ENCODE data around the gene TRIM25.

TRIM25 gene

DNA sequence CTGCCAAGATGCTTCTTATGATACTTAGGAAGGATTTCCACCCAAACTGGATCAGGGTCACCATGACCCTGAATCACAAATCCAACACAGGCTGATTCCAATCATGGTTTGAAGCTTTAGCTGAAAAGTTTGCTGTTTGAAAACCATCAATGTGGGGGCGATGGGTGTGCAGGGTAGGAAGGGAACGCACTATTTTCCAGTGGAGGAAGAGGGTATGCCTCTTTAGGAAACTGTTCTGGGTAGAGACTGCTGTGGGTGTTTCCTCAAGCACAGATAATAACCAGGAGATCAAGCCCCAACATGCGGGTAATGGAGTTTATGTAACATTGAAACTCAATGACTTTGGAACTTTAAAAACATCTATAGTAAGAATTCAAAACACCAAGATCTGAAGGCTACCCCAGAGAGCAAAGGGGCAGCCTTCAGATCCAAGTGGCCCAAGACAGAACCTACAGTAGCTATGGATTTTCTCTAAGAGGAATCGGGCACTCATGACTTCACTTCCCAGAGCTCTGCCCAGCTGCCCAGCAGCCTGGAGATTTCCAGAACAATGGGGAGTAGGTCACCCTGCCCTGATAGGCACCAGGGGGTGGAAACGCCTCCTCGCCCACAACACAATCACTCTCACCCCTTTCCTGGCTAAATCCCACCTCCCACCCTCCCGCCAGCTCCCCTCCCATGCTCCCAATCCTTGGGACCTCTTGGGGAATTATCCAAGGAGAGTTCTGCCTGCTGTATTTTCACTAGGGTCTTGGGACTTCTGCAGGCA, 22.8 kb downstream of the TRIM25 start:
- no peak for DNase-seq (ENCODE audit: low read depth)
- TF ChIP-seq CTCF (IDR thresholded peaks at IDR 0.05; ENCODE audit: control insufficient read depth, extremely low read depth, insufficient read depth): no peak
- H3K4me3 ChIP-seq (ENCODE audit: low read depth, low read length): no peak overlapping the region

GRCh38 chr17:56890390-56890789, 23.5 kb downstream of the TRIM25 start:
- DNase-seq (ENCODE audit: low read depth): no peak
- H3K4me3 ChIP-seq (ENCODE audit: low read depth, low read length): no peak overlapping the region
- no peak for TF ChIP-seq CTCF (IDR thresholded peaks at IDR 0.05; ENCODE audit: control insufficient read depth, extremely low read depth, insufficient read depth)

GRCh38 chr17:56887552-56888467, 26.0 kb downstream of the TRIM25 start:
- no peak for TF ChIP-seq CTCF (IDR thresholded peaks at IDR 0.05; ENCODE audit: control insufficient read depth, extremely low read depth, insufficient read depth)
- DNase-seq (ENCODE audit: low read depth): no peak
- no peak overlapping the region for H3K4me3 ChIP-seq (ENCODE audit: low read depth, low read length)

- no peak for DNase-seq (ENCODE audit: low read depth)
Measured at GRCh38 chr17:56887105-56887504, 26.7 kb downstream of the TRIM25 start.

DNA sequence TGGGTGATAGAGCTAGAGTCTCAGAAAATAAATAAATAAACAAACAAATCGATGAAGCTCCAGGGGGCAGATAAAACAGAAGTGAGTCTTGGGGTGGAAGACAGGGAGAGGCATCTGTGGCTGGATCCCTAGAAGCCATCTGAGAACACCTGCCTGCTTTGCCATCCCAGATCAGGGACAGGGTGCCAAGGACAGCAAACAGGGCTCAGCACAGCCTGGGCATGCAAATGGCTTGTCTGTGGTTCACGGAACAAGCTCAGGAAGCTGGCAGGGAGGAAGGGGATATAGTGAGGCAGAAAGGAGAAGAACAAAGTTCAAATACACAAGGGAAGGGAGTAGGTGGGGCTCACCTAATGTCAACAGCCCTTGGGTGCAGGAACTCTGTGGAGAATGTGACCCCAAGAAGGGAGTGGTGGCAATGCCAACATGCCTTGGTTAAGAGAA, 27.5 kb downstream of the TRIM25 start:
- DNase-seq (ENCODE audit: low read depth): no peak
- no peak for TF ChIP-seq CTCF (IDR thresholded peaks at IDR 0.05; ENCODE audit: control insufficient read depth, extremely low read depth, insufficient read depth)
- H3K4me3 ChIP-seq (ENCODE audit: low read depth, low read length): no peak overlapping the region

More at GRCh38 chr17:56887105-56887504, 26.7 kb downstream of the TRIM25 start:
- no peak overlapping the region for H3K4me3 ChIP-seq (ENCODE audit: low read depth, low read length)
- no peak for TF ChIP-seq CTCF (IDR thresholded peaks at IDR 0.05; ENCODE audit: control insufficient read depth, extremely low read depth, insufficient read depth)

GRCh38 chr17:56885312-56885657, 28.6 kb downstream of the TRIM25 start:
- TF ChIP-seq CTCF (IDR thresholded peaks at IDR 0.05; ENCODE audit: control insufficient read depth, extremely low read depth, insufficient read depth): no peak
- no peak for DNase-seq (ENCODE audit: low read depth)
- H3K4me3 ChIP-seq (ENCODE audit: low read depth, low read length): no peak overlapping the region

Measured in LNCaP clone FGC (cell line).